Measurements from ENCODE around the gene HELZ2. TPM values are rescaled to one million over a fixed set of nuclear protein-coding genes. Genes with fewer than 3 reads are reported as not detected.

HELZ2 gene
- total RNA-seq, 1 donor from 2014 or later, result 28.9 TPM

- no peak overlapping the region for H3K27ac Mint-ChIP-seq
- H3K4me3 Mint-ChIP-seq, result no peak overlapping the region
- H3K27me3 Mint-ChIP-seq, result no peaks in the 10 kb centered on the region
Observed at GRCh38 chr20:63546956-63547724, 26.9 kb downstream of the HELZ2 start.

GRCh38 chr20:63546256-63546955 lies 27.6 kb downstream of the HELZ2 start:
- intact Hi-C loops (cut with micrococcal nuclease), result no loop called here
- no peak overlapping the region for H3K4me3 Mint-ChIP-seq
- no peaks in the 10 kb centered on the region for H3K36me3 Mint-ChIP-seq (ENCODE audit: low read depth)
- no peaks in the 10 kb centered on the region for H3K9me3 Mint-ChIP-seq
- H3K27ac Mint-ChIP-seq, result no peak overlapping the region
- H3K27me3 Mint-ChIP-seq, result no peaks in the 10 kb centered on the region
- ChIA-PET CTCF (no interaction called here), POLR2A (interaction anchor here (1.0 to 1.5 kb wide), 3 partner anchors 9 to 21 kb away, joined by 3 to 6 read pairs (median 4); partner anchors contain the start of gene PTK6)
- peaks cover 63% of the 10 kb centered on the region for H3K4me1 Mint-ChIP-seq
- ATAC-seq (ENCODE audit: low read depth) (no peak), DNase-seq (no peak)
- TF ChIP-seq CTCF (IDR thresholded peaks at IDR 0.05), result no peak

More at GRCh38 chr20:63546956-63547724, 26.9 kb downstream of the HELZ2 start:
- ChIA-PET POLR2A (interaction anchor here (1.0 to 1.5 kb wide), 2 partner anchors 10 to 20 kb away, joined by 3 to 6 read pairs; partner anchors contain the start of gene PTK6), CTCF (no interaction called here)
- no peak for TF ChIP-seq CTCF (IDR thresholded peaks at IDR 0.05)
- no peaks in the 10 kb centered on the region for H3K9me3 Mint-ChIP-seq
- ATAC-seq (ENCODE audit: low read depth) (no peak), DNase-seq (no peak)
- H3K4me1 Mint-ChIP-seq, result peaks cover 65% of the 10 kb centered on the region
- intact Hi-C loops (cut with micrococcal nuclease), result no loop called here
- H3K36me3 Mint-ChIP-seq (ENCODE audit: low read depth), result no peaks in the 10 kb centered on the region

GRCh38 chr20:63545814-63546213 lies 28.2 kb downstream of the HELZ2 start:
- ChIA-PET POLR2A (interaction anchor here (1.3 to 1.5 kb wide), 2 partner anchors 9 to 21 kb away, joined by 4 to 6 read pairs; partner anchors contain the start of gene PTK6), CTCF (no interaction called here)
- DNase-seq (no peak), ATAC-seq (ENCODE audit: low read depth) (no peak)
- peaks cover 60% of the 10 kb centered on the region for H3K4me1 Mint-ChIP-seq
- H3K36me3 Mint-ChIP-seq (ENCODE audit: low read depth), result no peaks in the 10 kb centered on the region
- H3K4me3 Mint-ChIP-seq, result no peak overlapping the region
- no peaks in the 10 kb centered on the region for H3K27me3 Mint-ChIP-seq
- H3K27ac Mint-ChIP-seq, result no peak overlapping the region
- no peaks in the 10 kb centered on the region for H3K9me3 Mint-ChIP-seq
- TF ChIP-seq CTCF (IDR thresholded peaks at IDR 0.05), result no peak
- intact Hi-C loops (cut with micrococcal nuclease), result no loop called here

- Mint-ChIP-seq H3K4me1 (peaks cover 58% of the 10 kb centered on the region), H3K27me3 (no peaks in the 10 kb centered on the region), H3K4me3 (no peak overlapping the region), H3K9me3 (no peaks in the 10 kb centered on the region), H3K36me3 (ENCODE audit: low read depth) (no peaks in the 10 kb centered on the region), H3K27ac (no peak overlapping the region)
- DNase-seq, result no peak
- POLR2A ChIA-PET, result interaction anchor here (1.0 to 1.4 kb wide), 3 partner anchors 28 to 319 kb away, joined by 3 to 4 read pairs (median 3); partner anchors contain the start of gene GMEB2
- ATAC-seq (ENCODE audit: low read depth), result no peak
- no peak for TF ChIP-seq CTCF (IDR thresholded peaks at IDR 0.05)
- intact Hi-C loops (cut with micrococcal nuclease), result no loop called here
- CTCF ChIA-PET, result no interaction called here
Observed at GRCh38 chr20:63544958-63545516, 29.0 kb downstream of the HELZ2 start.
